HG02938 (cell line): ENCODE results near the gene TRPC4AP.

Experiments
- ATAC-seq: cut with Tn5 transposase; IDR thresholded peaks from one replicate; pipeline ENCODE4 v1.9.1; 2021; ENCODE audit warnings: mild to moderate bottlenecking, moderate library complexity; ENCODE audit not compliant: unreplicated experiment

The TRPC4AP gene

DNA sequence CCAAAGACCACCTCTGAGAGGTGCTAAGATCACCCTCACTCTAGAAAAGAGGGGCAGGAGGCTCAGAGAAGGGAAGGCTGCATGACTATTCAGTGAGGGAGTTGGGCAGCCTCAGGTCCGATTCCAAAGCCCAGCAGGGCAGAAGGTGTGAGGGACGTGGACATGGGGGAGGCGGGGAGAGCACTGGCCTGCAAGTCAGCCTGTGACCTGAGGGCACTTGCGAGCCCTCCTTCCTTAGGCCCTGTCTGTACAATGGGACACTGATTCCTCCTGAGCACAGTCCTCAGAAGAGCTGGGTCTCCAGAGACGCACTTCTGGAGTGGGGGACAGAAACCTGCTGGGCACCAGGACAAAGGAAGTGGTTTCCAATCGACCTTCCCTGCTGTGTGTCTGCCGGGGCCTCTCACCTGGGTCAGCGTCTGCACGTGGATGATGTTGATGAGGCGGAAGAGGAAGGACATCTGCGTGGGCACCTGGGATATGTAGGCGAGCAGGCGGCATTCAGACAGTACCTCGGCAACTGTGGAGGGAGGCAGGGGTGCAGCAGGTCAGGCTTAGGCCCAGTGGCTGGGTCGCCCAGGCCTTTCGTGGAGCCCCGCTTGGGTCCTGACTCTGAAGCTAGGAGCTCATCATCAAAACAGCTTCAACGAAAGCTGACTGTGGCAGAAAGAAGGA, 88.4 kb downstream of the TRPC4AP start:
- ATAC-seq = no peak

DNA sequence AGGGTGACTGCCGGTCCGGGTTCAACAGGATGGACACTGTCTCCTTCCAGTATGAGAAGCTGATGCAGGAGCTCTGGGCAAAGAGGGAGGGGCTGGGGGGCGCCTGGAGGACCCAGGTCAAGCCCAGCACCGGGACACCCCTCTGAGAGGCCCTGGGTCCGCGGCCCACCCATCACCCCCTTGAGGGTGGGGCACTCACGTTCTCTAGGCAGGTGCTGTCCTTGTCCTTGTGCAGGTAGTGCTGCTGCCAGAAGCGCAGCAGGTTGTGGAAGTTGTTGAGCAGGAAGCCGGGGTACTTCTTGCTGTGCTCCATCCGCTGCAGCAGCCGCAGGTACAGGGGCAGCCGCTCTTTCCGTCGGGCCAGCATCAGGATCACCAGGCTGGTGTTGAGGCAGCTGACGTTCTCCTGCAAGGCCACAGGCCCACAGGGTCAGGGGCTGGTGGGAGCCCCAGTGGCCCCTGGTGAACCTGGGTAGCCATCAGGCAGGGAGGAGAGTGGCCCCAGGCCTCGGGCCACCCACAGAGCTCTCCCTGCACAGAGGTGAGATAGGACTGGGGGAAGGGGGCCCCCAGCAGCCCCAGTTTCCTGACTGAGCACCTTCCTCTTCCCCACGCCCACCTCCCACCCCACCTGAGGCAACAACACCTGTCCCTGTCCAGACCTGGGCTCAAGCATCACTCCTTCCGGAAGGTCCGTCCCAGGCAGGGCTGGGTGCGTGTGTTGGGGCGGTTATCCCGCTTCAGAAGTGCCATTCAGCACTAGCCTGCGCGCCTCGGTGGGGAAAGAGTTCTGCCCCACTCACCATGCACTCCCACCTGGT, 89.2 kb downstream of the TRPC4AP start:
- ATAC-seq = no peak

GRCh38 chr20:35002426-35003210, 90.0 kb downstream of the TRPC4AP start:
- no peak for ATAC-seq

- ATAC-seq = no peak
Measured at GRCh38 chr20:35001596-35002362, 90.8 kb downstream of the TRPC4AP start.

DNA sequence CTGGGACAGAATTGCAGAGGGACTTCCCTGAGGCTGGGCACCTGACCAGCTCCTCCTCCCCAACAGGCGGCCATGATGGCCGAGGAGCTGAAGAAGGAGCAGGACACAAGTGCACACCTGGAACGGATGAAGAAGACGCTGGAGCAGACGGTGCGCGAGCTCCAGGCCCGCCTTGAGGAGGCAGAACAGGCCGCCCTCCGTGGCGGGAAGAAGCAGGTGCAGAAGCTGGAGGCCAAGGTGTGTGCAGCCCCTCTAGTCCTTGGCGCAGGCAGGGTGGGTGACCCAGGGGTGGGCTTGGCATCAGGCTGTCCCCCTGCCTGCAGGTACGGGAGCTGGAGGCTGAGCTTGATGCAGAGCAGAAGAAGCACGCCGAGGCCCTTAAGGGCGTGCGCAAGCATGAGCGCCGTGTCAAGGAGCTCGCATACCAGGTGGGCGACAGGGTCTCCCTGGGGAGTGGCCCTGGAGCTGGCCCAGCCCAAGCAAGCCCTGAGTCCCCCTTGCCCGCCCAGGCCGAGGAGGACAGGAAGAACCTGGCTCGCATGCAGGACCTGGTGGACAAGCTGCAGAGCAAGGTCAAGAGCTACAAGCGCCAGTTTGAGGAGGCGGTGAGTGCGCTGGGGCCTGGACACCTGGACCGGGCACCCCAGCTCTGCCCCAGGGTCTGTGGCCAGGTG, 91.5 kb downstream of the TRPC4AP start:
- no peak for ATAC-seq

GRCh38 chr20:35000311-35000921, 92.2 kb downstream of the TRPC4AP start:
- no peak for ATAC-seq

GRCh38 chr20:34999782-35000181, 92.8 kb downstream of the TRPC4AP start:
- no peak for ATAC-seq

DNA sequence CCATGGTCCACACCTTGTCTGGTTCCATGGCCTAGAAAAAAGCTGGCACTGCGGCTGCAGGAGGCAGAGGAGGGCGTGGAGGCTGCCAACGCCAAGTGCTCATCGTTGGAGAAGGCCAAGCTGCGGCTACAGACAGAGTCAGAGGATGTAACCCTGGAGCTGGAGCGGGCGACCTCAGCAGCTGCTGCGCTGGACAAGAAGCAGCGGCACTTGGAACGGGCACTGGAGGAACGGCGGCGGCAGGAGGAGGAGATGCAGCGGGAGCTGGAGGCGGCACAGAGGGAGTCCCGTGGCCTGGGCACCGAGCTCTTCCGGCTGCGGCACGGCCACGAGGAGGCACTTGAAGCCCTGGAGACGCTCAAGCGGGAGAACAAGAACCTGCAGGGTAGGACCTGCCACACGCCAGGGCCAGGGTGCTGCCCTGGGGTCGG, 93.6 kb downstream of the TRPC4AP start:
- no peak for ATAC-seq

DNA sequence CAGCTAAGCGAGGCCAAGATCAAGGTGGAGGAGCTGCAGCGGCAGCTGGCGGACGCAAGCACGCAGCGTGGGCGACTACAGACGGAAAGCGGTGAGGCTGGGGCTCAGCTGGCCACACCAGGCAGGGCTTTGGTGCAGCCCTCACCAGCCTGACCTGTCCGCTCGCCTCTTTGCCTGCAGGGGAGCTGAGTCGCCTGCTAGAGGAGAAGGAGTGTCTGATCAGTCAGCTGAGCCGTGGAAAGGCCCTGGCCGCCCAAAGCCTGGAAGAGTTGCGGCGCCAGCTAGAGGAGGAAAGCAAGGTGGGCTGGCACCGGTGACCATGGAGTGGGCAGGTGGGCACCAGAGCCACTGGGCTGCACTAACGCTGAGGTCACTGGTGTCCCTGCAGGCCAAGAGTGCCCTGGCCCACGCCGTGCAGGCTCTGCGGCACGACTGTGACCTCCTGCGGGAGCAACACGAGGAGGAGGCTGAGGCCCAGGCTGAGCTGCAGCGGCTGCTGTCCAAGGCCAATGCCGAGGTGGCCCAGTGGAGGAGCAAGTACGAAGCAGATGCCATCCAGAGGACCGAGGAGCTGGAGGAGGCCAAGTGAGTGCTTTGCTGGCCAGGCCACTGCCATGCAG, 94.2 kb downstream of the TRPC4AP start:
- no peak for ATAC-seq

DNA sequence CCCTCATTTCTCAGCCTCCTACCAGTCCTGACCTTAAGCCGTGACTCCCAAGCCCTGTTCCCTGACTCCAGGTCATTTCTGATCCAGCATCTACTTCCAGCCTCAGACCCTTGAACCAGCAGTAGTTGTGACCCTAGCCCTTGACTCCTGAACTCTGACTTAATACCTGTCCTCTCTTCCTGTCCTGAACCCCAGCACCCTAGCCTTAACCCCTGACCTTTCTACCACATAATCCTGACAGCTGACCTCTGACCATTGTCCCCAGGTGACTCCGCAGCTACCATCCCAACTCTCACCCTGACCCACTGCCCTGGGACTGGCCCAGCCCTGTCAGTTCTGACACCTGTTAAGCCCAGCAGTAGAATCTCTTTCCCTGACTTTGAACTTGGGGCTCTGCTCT, 94.8 kb downstream of the TRPC4AP start:
- ATAC-seq = no peak

DNA sequence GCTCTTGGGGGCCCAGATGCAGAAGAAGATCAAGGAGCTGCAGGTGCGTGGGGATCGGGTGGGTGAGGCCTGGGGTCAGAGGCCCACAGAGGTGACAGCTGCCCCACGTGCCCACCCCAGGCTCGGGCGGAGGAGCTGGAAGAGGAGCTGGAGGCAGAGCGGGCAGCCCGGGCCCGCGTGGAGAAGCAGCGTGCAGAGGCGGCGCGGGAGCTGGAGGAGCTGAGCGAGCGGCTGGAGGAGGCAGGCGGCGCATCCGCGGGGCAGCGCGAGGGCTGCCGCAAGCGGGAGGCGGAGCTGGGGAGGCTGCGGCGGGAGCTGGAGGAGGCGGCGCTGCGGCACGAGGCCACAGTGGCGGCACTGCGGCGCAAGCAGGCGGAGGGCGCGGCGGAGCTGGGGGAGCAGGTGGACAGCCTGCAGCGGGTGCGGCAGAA, 95.5 kb downstream of the TRPC4AP start:
- no peak for ATAC-seq

GRCh38 chr20:34996243-34997028, 96.2 kb downstream of the TRPC4AP start:
- no peak for ATAC-seq

GRCh38 chr20:34995696-34996095, 96.9 kb downstream of the TRPC4AP start:
- no peak for ATAC-seq

- ATAC-seq = no peak
Measured at GRCh38 chr20:34995192-34995591, 97.4 kb downstream of the TRPC4AP start.

- no peak for ATAC-seq
Measured at GRCh38 chr20:34994509-34995131, 98.0 kb downstream of the TRPC4AP start.

DNA sequence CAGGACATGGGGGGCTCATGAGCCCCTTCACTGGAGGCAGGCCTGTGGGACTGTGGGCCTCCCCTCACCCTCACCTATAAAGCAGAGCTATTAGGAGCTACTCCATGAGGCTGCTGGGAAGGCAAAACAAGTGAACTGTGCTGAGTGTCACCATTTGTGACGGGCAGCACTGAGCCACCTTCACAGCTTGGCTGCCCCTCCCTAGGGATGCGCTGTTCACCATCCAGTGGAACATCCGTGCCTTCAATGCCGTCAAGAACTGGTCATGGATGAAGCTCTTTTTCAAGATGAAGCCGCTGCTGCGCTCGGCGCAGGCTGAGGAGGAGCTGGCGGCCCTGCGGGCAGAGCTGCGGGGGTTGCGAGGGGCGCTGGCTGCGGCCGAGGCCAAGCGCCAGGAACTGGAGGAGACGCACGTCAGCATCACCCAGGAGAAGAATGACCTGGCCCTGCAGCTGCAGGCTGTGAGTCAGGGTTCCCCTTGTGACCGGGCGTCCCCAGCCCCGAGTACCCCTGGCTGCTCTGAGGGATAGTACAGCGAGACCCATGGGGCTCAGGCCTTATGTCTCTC, 98.6 kb downstream of the TRPC4AP start:
- ATAC-seq = no peak

DNA sequence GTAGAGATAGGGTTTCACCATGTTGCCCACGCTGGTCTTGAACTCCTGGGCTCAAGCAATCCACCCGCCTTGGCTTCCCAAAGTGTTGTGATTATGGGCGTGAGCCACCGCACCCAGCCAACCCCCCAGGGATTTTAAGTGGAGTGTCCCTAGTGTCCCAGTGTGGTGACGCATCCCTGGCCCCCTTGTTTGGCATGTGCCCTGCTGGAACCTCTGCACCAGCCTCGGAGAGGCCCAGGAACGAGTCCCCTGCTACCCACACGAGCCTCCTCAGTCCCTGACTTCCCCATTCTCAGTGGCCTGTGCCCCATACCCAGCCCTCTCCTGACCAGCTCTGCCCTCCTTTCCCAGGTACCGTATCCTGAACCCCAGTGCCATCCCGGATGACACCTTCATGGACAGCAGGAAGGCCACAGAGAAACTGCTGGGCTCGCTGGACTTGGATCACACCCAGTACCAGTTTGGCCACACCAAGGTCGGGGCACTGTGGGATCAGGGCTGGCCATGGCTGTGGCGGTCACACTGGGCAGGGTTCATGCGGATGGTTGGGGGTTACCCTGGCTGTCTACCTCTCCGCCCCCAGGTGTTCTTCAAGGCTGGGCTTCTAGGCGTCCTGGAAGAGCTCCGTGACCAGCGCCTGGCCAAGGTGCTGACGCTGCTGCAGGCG, 99.7 kb downstream of the TRPC4AP start:
- no peak for ATAC-seq
